M059J (cell line): ENCODE measurements around the gene OR6V1. TPM values are rescaled to one million over a fixed set of nuclear protein-coding genes. Genes with fewer than 3 reads are reported as not detected.

Experiments
- total RNA-seq: library from RNA; depleted of rRNA; stranded (reverse); fragments of >200 nt; shearing (Covaris generic); gene quantifications from 2 replicates; pipeline ENCODE4 v1.2.3, GENCODE V29; 2014; rRNA removed

Gene OR6V1
- total RNA-seq, 1 experiment from 2014 or later, result not detected

Other genes starting within 250 kb of the OR6V1 start
- 0.02 TPM in 1 of 2 replicates, not detected in the other for gene EPHB6, start 197.3 kb upstream of the OR6V1 start, total RNA-seq
- gene TRPV6, start 166.6 kb upstream of the OR6V1 start, total RNA-seq, result not detected in 2 replicates
- gene TRPV5, start 118.6 kb upstream of the OR6V1 start, total RNA-seq, result not detected in 2 replicates
- gene LLCFC1, start 112.9 kb upstream of the OR6V1 start, total RNA-seq, result not detected in 2 replicates
- gene KEL, start 90.0 kb upstream of the OR6V1 start, total RNA-seq, result 3.9 TPM in 1 of 2 replicates, not detected in the other
- not detected in 2 replicates for gene OR9A2, start 25.2 kb upstream of the OR6V1 start, total RNA-seq
- gene PIP, start 79.7 kb downstream of the OR6V1 start, total RNA-seq, result not detected in 2 replicates
- gene TAS2R39, start 131.1 kb downstream of the OR6V1 start, total RNA-seq, result not detected in 2 replicates
- not detected in 2 replicates for gene TAS2R40, start 169.7 kb downstream of the OR6V1 start, total RNA-seq
- gene GSTK1, start 211.1 kb downstream of the OR6V1 start, total RNA-seq, result 127 and 133 TPM in 2 replicates
- 0.07 TPM in 1 of 2 replicates, not detected in the other for gene TMEM139, start 232.6 kb downstream of the OR6V1 start, total RNA-seq
- 22.5 and 31.2 TPM in 2 replicates for gene CASP2, start 236.0 kb downstream of the OR6V1 start, total RNA-seq